Measurements from ENCODE around the gene LRRFIP2.

DNA sequence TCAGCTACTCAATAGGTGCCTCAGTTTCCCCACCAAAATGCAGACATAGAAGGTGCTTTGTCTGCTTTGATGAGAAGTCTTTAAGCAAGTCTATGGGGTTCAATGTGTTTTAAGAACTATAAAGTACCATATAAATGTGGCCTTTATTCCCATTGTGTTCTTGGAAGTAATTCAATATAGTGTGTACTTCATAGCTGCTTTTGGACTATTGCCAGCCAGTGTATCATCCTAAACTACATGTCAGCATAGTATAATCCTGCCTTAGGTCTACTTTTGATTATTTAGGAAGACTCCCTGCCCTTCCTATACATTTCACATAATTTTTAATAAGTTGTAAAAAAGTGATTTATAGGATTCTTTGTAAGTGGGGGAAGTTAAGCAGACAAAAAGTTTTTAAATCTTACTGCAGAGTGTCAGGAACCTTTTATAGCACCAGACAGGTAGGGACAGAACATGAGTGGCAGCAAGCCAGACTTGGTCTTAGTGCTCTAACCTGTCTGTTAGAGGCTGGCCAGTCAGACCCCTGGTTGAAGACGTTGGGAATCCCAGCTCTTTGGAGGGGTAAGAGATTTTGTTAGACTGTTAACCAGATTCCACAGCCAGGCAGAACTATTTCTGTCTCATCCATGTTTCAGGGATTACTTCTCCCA, 132.7 kb downstream of the LRRFIP2 start:
- TF ChIP-seq, protein P1, sequence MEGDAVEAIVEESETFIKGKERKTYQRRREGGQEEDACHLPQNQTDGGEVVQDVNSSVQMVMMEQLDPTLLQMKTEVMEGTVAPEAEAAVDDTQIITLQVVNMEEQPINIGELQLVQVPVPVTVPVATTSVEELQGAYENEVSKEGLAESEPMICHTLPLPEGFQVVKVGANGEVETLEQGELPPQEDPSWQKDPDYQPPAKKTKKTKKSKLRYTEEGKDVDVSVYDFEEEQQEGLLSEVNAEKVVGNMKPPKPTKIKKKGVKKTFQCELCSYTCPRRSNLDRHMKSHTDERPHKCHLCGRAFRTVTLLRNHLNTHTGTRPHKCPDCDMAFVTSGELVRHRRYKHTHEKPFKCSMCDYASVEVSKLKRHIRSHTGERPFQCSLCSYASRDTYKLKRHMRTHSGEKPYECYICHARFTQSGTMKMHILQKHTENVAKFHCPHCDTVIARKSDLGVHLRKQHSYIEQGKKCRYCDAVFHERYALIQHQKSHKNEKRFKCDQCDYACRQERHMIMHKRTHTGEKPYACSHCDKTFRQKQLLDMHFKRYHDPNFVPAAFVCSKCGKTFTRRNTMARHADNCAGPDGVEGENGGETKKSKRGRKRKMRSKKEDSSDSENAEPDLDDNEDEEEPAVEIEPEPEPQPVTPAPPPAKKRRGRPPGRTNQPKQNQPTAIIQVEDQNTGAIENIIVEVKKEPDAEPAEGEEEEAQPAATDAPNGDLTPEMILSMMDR (IDR thresholded peaks at IDR 0.05): no peak
- TF ChIP-seq EP300 (IDR thresholded peaks at IDR 0.05): no peak
- TF ChIP-seq POLR2AphosphoS5 (IDR thresholded peaks at IDR 0.05): no peak
- TF ChIP-seq POLR2A (IDR thresholded peaks at IDR 0.05): no peak

Data from suprapubic skin (tissue), 4 donors.